HL-60 (cell line): ENCODE measurements around the gene LRBA.

Experiments
- POLR2AphosphoS5 ChIP-seq: IDR thresholded peaks from 2 replicates; pipeline ENCODE4 v1.6.1; 2012; ENCODE audit warnings: low read depth
- TF ChIP-seq, protein P1 (sequence below): IDR thresholded peaks from one replicate; pipeline ENCODE4 v1.5.1; 2011; ENCODE audit warnings: low read length, control low read depth, inconsistent platforms; ENCODE audit not compliant: insufficient read depth

DNA sequence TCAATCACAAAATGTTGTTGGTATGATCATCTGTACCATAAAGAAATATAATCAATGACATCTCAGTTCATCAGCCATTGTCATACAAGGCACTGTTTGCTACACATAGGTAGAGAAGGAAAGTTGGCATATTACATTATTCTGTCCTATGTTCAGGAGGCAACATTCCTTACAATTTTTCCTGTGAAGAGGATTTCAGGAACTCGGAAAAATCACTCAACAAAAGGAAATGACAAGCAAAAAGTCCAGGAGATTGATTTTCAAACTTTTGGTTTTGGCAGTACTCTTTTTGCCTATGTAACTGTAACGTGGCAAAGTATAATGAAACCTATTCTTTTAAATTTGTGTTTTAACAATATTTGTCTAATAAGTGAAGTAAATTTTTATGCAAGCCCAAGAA is 301.8 kb downstream of the LRBA start:
- TF ChIP-seq, protein P1, sequence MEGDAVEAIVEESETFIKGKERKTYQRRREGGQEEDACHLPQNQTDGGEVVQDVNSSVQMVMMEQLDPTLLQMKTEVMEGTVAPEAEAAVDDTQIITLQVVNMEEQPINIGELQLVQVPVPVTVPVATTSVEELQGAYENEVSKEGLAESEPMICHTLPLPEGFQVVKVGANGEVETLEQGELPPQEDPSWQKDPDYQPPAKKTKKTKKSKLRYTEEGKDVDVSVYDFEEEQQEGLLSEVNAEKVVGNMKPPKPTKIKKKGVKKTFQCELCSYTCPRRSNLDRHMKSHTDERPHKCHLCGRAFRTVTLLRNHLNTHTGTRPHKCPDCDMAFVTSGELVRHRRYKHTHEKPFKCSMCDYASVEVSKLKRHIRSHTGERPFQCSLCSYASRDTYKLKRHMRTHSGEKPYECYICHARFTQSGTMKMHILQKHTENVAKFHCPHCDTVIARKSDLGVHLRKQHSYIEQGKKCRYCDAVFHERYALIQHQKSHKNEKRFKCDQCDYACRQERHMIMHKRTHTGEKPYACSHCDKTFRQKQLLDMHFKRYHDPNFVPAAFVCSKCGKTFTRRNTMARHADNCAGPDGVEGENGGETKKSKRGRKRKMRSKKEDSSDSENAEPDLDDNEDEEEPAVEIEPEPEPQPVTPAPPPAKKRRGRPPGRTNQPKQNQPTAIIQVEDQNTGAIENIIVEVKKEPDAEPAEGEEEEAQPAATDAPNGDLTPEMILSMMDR, result no peak
- no peak for TF ChIP-seq POLR2AphosphoS5
